NCI-H524 treated with DMSO at 0.1 percent for 48 hours (cell line): ENCODE data around the gene PEX1.
"Not testable (repeated sequence)": the region's sequence is repeated elsewhere in the genome, so short reads cannot be mapped to it uniquely, and the experiment has no call there.

ENCODE experiments used
- DNase-seq: peaks from one replicate; lab custom pipeline; 2025; lab: John Stamatoyannopoulos, UW

Gene PEX1

DNA sequence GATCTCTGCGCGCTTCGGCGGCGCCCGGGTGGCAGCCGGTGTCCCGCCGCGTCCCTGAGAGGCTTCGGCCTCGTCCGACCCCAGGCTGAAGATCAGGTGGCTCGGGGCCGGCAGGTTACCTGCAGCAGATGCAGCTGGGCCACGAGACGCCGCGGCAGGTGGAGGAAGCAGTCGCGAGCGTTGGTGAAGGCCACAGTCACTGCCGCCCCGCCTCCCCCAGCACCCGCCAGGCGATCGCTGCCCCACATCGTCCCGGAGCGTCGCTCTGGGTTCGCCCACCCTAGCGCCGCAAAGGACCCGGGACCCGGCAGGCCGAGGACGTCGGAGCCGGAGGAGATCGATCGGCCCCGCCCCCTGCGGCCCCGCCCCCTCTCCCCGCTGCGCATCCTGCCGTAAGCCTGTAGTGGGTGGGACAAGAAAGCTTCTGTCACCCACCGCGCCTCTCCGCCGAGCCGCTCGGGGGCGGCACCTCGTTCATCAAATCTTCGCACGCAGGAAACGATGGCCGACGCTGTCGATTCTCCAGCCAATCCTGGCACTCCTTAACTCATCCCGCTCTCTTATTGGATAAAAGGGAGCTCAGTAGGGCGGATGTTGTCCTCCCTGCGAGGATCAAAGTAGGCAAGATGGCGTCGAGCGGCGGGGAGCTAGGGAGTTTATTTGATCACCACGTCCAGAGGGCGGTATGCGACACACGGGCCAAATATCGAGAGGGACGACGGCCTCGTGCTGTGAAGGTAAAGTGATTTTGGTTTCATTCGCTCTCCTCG is at the start of gene PEX1, which contains the start of gene RBM48:
PEX1 (minus strand) TSS at position 333 of the 770 bp plus-strand sequence; CDS start at position 248, 85 bp downstream.
RBM48 (plus strand) TSS at position 608 of the 770 bp plus-strand sequence; CDS start at position 627, 19 bp downstream.
- DNase-seq, result peak; percentile 97

DNA sequence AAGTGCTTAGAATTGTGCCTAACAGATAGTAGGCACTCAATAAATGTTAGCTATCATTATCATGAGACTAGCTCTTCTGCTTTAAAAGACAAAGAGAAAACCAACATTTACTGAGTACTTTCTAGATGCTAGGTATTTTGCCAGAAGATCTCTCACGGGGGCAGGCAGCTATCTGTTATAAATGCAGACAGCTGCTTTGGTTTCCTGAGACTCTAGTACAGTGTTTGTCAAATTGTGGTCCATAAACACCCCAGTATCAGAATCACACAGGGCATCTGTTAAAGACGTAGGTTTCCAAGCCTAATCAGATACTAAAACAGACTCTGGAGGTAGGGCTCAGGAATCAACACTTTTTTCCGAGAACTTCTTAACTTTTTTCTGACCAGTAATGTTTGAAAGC is 48.0 kb upstream of the PEX1 start:
- no peak for DNase-seq

DNA sequence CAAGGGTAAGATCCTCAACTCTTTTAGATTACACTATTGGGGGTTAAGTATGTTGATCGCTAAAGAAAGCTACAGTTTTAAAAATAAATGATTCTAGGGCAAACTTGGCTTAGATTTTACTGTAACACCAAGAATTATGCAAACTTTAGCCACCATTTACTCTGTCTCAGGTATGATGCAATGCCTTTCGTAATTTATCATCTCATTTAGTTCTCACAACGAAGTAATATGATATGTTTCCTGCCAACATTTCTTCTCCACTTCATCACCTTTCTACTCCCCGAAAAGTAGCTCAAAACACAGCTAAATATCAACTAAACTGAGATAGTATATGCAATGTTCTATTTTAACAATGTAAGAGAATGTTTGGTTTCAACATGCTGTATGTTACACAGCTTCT is 40.8 kb upstream of the PEX1 start:
- DNase-seq, result no peak

DNA sequence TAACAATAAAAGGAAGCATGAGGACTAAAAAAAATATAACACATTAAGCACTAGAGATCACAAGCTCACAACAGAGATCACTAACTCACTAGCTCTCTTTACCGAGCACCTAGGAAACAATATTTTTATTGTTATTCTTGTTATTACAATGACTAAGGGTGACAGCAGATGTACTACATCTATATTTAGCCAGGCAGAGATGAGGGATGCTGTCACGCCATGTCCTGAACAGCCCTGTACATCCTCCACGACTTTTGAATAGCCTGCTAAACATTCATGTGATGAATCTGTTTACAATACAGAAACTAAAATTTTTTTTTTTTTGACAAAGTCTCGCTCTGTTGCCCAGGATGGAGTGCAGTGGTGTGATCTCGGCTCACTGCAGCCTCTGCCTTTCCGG is 39.1 kb upstream of the PEX1 start:
- DNase-seq, result no peak

DNA sequence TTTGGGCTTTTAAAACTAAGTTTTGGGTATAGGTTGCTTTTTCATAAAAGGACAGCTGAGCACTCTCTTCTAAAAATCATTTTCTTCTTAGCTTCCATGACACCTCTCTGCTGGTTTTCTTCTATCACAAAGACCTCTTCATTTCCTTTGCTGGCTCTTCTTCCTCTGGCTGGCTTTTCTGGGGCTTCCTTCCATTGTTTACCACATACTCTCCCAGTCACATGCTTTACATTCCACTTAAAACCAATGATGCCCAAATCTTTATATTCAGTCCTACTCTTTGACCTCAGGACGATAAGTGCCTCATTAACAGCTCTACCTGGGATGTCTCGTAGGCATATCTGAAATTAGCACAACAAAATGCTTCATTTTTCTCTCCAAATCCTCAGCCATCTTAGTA is 35.0 kb upstream of the PEX1 start:
- DNase-seq, result no peak

DNA sequence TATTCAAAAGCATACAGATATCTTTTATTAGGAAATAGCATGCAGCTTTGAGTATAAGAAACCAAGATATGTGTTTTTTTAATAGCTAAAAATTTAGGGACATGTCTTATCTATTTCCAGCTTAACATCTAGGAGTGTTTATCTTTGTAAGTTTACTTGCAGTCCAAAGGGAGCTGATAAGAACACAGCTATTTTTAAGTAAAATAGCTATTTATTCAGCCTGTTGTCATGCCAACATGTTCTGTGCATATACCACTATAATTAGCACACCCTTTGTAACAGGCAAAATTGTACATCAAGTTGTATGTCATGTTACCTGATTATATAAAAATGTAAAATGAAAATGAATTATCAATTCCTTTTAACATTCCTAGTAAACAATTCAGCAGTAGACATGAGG is 32.3 kb upstream of the PEX1 start:
- no peak for DNase-seq

DNA sequence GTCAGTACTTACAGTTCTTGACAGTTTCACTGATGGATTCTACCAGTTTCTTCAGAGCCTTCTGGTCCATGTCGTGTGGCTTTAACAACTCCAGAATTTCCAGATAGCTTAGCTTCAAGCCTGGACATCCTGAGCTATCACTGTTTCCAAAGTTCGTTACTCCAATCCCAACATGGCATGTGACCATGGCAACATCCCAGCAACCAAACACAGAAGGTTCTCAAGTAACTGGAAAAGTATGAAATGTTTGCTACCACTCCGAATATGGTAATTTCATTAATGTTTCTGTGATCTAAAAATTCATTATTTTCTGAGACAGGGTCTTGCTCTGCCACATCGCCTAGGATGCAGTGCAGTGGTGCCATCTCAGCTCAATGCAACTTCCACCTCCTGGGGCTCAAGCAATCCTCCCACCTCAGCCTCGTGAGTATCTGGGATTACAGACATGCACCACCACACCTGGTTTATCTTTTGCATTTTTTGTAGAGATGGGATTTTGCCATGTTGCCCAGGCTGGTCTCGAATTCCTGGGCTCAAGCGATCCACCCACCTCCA is 29.6 kb upstream of the PEX1 start:
- DNase-seq, result no peak

DNA sequence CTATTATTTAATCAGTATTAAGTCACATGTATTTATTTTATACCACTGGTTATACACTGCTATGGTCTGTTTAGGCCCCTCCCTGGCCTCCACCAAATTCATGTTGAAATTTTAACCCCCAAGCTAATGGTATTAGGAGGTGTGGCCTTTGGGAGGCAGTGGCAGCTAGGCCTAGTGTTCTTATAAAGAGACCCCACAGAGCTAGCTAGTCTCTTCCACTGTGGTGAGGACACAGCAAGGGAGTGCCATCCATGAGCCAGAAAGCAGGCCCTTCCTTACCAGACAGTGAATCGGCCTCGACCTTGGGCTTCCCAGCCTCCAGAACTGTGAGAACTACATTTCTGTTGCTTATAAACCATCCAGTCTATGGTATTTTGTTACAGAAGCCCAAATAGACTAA is 28.9 kb upstream of the PEX1 start:
- no peak for DNase-seq

DNA sequence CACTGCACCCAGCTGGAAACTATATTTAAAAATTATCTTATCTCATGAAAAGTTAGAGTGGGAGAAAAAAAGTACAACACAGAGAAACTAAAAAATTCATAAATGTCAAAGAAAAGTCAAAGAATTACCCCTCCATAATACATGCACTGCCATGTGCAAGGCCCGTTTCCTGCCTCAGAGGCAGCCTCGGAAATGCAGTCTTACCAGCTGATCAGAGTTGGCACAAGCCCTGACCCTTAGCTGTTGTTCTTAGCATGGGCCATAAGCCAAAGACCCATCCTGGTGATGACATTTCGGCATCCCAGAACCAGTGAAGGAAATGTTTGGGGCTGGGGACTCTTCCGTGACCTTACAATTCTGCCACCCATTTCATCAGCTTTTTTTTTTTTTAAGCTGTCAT is 21.9 kb upstream of the PEX1 start:
- DNase-seq, result no peak

DNA sequence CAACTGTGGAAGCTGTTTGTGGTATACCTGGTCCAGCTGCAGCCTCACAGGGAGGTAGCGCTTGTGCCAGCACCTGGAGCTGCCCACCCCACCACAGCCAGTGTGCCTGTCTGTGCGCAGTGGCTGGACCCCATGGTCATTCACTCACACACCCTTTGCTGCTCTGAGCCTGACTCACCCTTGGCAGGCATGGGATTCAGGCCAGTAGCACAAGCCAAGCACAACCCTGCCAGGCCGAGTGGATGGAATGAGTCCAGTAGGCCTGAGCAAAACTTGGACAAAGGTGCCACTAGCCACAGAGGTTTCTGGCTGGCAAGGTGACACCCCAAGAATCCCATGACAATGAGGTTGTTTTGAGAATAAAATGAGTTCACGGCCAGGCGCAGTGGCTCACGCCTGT is 19.3 kb upstream of the PEX1 start:
- no peak for DNase-seq

DNA sequence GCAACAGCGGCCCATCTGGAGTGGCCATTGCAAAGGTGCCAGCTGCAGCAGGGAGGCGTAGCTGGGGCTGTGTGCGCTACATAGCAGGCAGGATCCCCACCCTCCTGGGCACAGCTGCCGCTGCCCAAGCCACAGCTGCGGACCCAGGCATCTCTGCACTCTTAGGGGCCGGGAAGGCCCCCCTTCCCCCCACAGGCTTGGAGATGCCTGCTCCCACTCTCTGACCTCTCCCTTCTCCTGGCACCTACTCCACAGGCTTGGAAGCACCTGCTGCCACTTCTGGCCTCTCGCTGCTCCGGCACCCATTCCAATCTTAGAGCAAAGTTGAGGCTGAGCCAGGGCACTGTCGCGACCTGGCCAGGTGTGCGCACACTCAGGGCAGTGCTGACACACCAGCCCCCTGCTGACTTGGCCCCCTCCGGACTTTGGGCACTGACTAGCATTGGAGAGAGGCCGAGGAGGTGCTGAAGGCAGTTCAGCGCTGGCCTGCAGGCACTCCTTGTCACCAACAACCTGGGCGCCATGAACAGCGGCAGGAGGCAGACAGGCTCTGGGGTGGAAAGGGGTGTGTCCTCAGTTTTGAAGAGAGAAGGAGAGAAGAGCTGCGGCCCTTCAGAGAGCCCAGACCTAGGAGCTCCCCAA is 18.7 kb upstream of the PEX1 start:
- DNase-seq, result no peak

DNA sequence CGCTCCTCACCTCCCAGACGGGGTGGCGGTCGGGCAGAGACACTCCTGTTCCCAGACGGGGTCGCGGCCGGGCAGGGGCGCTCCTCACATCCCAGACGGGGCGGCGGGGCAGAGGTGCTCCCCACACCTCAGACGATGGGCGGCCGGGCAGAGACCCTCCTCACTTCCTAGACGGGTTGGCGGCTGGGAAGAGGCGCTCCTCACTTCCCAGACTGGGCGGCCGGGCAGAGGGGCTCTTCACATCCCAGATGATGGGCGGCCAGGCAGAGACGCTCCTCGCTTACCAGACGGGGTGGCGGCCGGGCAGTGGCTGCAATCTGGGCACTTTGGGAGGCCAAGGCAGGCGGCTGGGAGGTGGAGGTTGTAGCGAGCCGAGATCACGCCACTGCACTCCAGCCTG is 16.8 kb upstream of the PEX1 start:
- not testable (repeated sequence) for DNase-seq

DNA sequence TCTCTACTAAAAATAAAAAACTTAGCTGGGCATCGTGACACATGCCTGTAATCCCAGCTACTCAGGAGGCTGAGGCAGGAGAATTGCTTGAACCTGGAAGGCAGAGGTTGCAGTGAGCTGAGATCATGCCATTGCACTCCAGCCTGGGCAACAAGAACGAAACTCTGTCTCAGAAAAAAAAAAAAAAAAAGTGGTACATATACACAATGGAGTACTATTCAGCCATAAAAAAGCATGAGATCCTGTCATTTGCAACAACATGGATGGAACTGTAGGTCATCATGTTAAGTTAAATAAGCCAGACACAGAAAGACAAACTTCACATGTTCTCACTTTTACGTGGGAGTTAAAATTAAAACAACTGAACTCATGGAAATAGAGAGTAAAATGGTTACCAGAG is 15.2 kb upstream of the PEX1 start:
- not testable (repeated sequence) for DNase-seq

DNA sequence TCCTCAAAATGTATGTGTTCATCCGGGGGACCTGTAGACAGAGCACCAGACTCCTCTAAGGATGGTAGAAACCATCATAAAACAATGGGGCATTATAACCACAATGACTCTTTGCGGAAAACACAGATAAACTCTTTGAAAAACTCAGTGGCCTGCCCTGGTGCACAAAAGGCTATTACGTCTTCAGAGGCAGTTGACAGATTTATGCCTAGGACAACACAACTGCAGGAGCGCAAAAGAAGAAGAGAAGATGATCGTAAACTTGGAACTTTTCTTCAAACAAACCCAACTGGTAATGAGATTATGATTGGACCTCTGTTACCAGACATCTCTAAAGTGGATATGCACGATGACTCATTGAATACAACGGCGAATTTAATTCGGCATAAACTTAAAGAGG is 6.3 kb upstream of the PEX1 start:
- no peak for DNase-seq

DNA sequence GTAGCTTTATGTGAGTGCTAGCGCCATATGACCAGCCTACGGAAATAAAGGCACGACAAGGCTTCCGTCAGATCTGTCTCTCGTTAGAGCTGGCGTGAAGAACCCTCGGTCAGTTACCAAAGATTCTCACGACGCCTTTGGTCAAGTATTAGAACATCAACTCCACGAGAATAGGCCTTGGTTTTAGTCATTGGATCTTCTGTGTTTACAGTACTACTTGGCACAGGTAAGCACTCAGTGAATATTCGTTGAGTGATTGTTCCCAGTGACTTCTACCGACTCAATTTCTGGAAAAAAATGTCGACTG is 591 bp upstream of the PEX1 start:
- no peak for DNase-seq

DNA sequence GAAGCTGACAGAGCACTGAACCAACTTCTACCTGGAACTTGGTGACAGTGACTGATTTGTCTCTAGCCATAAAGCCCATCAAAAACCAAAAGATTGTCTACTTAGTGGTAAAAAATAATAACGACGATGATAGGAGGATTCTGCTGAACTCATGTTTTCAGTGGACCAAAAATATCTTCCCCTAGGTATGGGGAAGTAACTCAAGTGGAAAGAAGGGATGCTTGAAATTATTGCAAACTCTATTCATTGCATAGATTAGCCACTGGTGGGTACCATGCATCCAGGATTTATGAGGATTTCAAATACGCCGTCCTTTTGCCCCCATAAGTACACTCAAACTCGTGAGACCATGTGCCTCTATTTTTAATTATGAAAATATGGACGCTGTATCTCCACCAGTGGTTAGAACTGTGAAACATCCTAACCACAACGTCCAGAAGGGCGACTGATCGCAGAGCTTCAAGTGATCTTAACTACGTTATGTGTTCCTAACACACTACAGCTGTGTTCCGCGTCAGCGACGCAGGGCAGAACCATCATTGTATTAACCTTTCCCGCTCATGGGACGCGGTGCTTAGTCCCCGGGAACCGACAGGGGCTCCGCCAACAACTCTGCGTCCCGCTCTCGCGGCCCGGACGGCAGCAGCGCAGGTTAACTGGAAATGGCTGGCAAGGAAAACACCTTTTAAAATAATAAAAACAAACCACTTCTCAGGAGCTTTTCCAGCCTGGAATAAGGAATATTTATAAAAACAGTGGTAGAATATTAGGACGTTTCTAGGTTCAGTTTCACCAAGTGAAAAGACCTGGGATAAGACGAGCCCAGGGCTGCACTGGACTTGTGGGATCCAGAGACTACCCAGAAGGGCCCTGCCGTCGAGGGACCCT is 776 bp downstream of the PEX1 start:
- peak; percentile 53 for DNase-seq

DNA sequence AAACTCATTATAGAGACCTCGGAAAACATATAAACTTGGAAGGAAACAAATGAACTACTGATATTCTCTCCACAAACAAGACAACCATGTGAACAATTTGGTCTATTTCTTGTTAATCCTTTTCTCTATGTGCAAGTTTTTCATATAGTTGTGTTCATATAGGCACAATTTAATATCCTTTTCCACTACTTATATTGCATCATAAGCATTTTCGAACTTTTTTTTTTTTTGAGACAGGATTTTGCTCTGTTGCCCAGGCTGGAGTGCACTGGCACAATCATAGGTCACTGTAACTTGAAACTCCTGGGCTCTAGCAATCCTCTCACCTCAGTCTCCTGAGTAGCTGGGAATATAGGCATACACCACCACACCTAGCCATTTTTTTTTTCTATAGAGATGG is 5.2 kb downstream of the PEX1 start:
- no peak for DNase-seq

DNA sequence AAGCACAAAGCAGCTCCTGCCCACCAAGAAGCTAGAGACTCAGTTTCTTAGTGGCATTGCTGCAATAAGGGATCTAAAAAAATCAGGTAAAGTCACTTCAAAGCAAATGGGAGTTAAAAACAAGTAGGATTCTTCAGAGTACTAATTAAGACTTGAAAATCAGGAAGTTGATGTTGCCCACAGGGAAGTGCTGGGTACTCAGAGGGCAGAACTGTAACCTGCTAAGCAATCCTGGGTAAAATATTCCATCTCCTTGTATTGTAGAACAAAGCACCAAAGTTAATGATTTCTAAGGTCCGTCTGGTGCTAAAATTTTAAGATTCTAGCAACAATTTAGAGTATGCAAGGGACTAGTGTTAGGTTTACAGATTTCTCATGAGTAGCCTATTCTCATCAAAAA is 8.3 kb downstream of the PEX1 start:
- no peak for DNase-seq

DNA sequence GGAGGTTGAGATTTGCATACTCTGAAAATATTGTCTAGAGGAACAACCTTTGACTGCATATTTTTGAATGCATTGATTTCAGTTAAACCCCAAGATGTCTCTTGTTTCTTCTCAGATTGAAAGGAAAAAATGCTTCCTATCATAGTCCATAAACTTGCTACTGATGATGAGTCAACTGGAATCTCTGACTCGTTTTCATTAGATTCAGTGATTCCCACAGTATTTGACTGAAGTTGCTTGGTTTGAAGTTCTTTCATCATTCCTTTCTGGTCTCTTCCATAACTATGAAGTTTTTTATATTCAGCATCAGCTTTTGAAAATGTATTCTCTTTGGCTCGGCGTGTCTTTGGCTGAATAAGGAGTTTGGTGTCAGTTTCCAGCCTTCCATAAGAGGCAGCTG is 10.7 kb downstream of the PEX1 start:
- DNase-seq, result no peak

DNA sequence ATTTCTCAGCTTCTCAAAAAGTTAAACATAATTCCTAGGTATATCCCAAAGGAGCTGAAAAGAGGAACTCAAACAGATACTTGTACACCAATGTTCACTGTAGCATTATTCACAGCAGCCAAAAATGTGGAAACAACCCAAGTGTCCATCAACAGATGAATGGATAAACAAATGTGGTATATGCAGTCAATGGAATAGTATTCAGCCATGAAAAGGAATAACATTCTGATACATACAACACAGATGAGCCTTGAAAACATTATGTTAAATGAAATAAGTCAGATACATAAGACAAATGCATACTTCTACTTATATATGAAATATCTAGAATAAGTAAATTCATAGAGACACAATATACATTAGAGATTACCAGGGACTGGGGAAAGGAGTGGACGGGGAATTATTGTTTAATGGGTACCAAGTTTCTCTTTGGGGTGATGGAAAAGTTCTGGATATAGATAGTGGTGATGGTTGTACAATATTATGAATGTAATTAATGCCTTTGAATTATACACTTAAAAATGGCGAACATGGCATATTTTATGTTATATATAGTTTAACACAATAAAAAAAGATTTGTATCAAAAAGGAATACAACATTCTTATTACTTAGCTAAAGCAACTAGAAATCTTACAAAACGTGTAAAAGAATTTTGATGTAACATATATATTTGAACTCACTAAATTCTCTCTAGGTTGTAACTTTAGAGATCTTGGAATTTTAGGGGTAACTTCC is 15.0 kb downstream of the PEX1 start:
- no peak for DNase-seq

DNA sequence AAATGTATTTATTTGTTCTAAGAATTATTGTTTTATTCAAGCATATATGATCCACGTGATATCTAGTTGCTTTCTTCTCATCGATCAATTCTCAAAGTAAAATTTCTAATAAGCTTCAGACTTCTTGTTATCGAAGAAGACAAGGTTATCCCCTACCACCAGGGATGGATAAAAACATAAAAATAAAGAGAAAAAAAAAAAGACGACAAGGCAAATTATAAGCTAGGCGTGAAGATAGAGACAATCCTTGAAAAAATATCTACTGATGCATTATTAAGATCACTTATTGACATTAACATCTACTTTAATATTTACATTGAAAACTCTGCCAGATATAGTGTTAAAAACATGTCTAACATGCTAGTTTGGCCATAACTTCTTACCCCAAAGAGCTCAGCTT is 19.4 kb downstream of the PEX1 start:
- no peak for DNase-seq

DNA sequence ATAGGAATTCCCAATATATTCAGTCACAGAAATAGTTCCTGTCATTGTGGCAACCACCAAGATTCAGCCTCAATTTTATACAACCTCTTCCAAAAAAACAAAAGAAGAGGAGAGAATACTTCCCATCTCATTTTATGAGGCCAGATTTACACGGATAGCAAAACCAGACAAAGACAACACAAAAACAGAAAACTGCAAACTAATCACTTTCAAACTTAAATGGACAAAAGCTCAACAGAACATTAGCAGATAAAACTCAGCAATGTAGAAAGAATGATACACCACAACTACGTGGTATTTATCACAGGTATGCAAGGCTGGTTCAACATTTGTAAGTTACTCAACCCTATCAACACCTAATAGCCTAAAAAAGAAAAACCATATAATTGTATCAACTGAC is 22.0 kb downstream of the PEX1 start:
- DNase-seq, result no peak
